Neural progenitor cell (in vitro differentiated cells): ENCODE measurements around the gene NHEJ1. TPM values are rescaled to one million over a fixed set of nuclear protein-coding genes. Genes with fewer than 3 reads are reported as not detected.

Experiments
- DNase-seq: peaks from one replicate; pipeline ENCODE4 v3.0.0-alpha.2; 2016; ENCODE audit warnings: low spot score
- H2AFZ ChIP-seq: fragments of 200-600 bp; sonication (generic); replicated peaks from 2 replicates; pipeline ENCODE4 v1.6.1; 2016; ENCODE audit warnings: antibody characterized with exemption
- H3F3A ChIP-seq: fragments of 200-600 bp; sonication (generic); 2 replicates; pipeline ENCODE4 v1.6.1; 2016; ENCODE audit warnings: antibody characterized with exemption, low read depth
- H3K27ac ChIP-seq: fragments of 200-600 bp; sonication (generic); 2 replicates; pipeline ENCODE4 v1.5.1; 2016; ENCODE audit warnings: mild to moderate bottlenecking
- H3K27me3 ChIP-seq: fragments of 200-600 bp; sonication (generic); 2 replicates; pipeline ENCODE4 v1.6.1; 2016; ENCODE audit warnings: mild to moderate bottlenecking, moderate library complexity
- H3K36me3 ChIP-seq: fragments of 200-600 bp; sonication (generic); 2 replicates; pipeline ENCODE4 v1.5.1; 2016
- H3K4me1 ChIP-seq: fragments of 200-600 bp; sonication (generic); 2 replicates; pipeline ENCODE4 v1.6.1; 2016; ENCODE audit warnings: mixed run types
- H3K4me2 ChIP-seq: fragments of 200-600 bp; sonication (generic); 2 replicates; pipeline ENCODE4 v1.6.1; 2016
- H3K4me3 ChIP-seq: fragments of 200-600 bp; sonication (generic); 2 replicates; pipeline ENCODE4 v1.5.1; 2016
- H3K79me2 ChIP-seq: fragments of 200-600 bp; sonication (generic); 2 replicates; pipeline ENCODE4 v1.6.1; 2016; ENCODE audit warnings: low read depth
- H3K9ac ChIP-seq: fragments of 200-600 bp; sonication (generic); 2 replicates; pipeline ENCODE4 v1.6.1; 2016
- H3K9me3 ChIP-seq: fragments of 200-600 bp; sonication (generic); 2 replicates; pipeline ENCODE4 v1.5.1; 2016; ENCODE audit warnings: low read depth
- H4K20me1 ChIP-seq: fragments of 200-600 bp; sonication (generic); 2 replicates; pipeline ENCODE4 v1.6.1; 2016; ENCODE audit warnings: low read depth
- H3K27ac Mint-ChIP-seq: 3 replicates; pipeline ENCODE4 v1.8.0; 2021; ENCODE audit warnings: mixed read lengths
- H3K27me3 Mint-ChIP-seq: 2 replicates; pipeline ENCODE4 v1.8.0; 2022; ENCODE audit warnings: low read depth, mild to moderate bottlenecking, inconsistent platforms, moderate library complexity, mixed read lengths; ENCODE audit not compliant: insufficient read depth
- H3K36me3 Mint-ChIP-seq: 3 replicates; pipeline ENCODE4 v1.8.0; 2021; ENCODE audit warnings: mixed read lengths
- H3K4me1 Mint-ChIP-seq: 3 replicates; pipeline ENCODE4 v1.8.0; 2021; ENCODE audit warnings: mixed read lengths
- H3K4me3 Mint-ChIP-seq: 3 replicates; pipeline ENCODE4 v1.8.0; 2021; ENCODE audit warnings: mild to moderate bottlenecking, moderate library complexity, mixed read lengths
- H3K9me3 Mint-ChIP-seq: 3 replicates; pipeline ENCODE4 v1.8.0; 2020; ENCODE audit warnings: mixed read lengths
- CTCF ChIP-seq: fragments of 200-600 bp; sonication (generic); IDR thresholded peaks from 2 replicates; pipeline ENCODE4 v1.5.1; 2017; ENCODE audit warnings: antibody characterized with exemption, mild to moderate bottlenecking
- EZH2 ChIP-seq: fragments of 200-600 bp; sonication (generic); IDR thresholded peaks from 2 replicates; pipeline ENCODE4 v1.6.1; 2017; ENCODE audit warnings: antibody characterized with exemption, mild to moderate bottlenecking, moderate library complexity
- EZH2phosphoT487 ChIP-seq: fragments of 200-600 bp; sonication (generic); IDR thresholded peaks from 2 replicates; pipeline ENCODE4 v1.6.1; 2017; ENCODE audit warnings: antibody characterized with exemption
- total RNA-seq: library from RNA; depleted of rRNA; stranded (reverse); fragments of >200 nt; gene quantifications from 2 replicates; pipeline ENCODE4 v1.2.3, GENCODE V29; 2015; ENCODE audit warnings: low replicate concordance

Gene NHEJ1
- total RNA-seq, 1 donor from 2014 or later: 25.5 TPM

GRCh38 chr2:219082332-219082958, 78.2 kb downstream of the NHEJ1 start:
- Histone ChIP-seq H3K4me1 (peaks cover 8% of the 10 kb centered on the region), H3K36me3 (no peaks in the 10 kb centered on the region), H3K4me3 (no peak overlapping the region), H4K20me1 (peaks cover 5% of the 10 kb centered on the region), H3K9ac (no peak overlapping the region), H3K9me3 (no peaks in the 10 kb centered on the region), H3K79me2 (no peaks in the 10 kb centered on the region), H3K27ac (no peak overlapping the region), H3F3A (no peaks in the 10 kb centered on the region), H3K4me2 (no peak overlapping the region), H2AFZ (no peak overlapping the region), H3K27me3 (no peaks in the 10 kb centered on the region)
- Mint-ChIP-seq H3K9me3 (no peaks in the 10 kb centered on the region), H3K36me3 (no peaks in the 10 kb centered on the region), H3K4me1 (peaks cover 14% of the 10 kb centered on the region), H3K27ac (no peak overlapping the region), H3K4me3 (no peak overlapping the region), H3K27me3 (peaks cover 2% of the 10 kb centered on the region)
- TF ChIP-seq CTCF: no peak
- no peak for TF ChIP-seq EZH2
- no peak for TF ChIP-seq EZH2phosphoT487
- no peak for DNase-seq

GRCh38 chr2:219081701-219082331, 78.8 kb downstream of the NHEJ1 start:
- Mint-ChIP-seq H3K4me3 (no peak overlapping the region), H3K9me3 (no peaks in the 10 kb centered on the region), H3K4me1 (peaks cover 7% of the 10 kb centered on the region), H3K36me3 (no peaks in the 10 kb centered on the region), H3K27ac (no peak overlapping the region), H3K27me3 (peaks cover 2% of the 10 kb centered on the region)
- H3K4me1 ChIP-seq: peaks cover 2% of the 10 kb centered on the region
- DNase-seq: no peak
- peaks cover 5% of the 10 kb centered on the region for H4K20me1 ChIP-seq
- H3K79me2 ChIP-seq: no peaks in the 10 kb centered on the region
- no peak overlapping the region for H3K4me3 ChIP-seq
- no peaks in the 10 kb centered on the region for H3K27me3 ChIP-seq
- no peak overlapping the region for H3K9ac ChIP-seq
- H3K36me3 ChIP-seq: no peaks in the 10 kb centered on the region
- no peak overlapping the region for H3K4me2 ChIP-seq
- H3F3A ChIP-seq: no peaks in the 10 kb centered on the region
- no peaks in the 10 kb centered on the region for H3K9me3 ChIP-seq
- H2AFZ ChIP-seq: no peak overlapping the region
- TF ChIP-seq EZH2phosphoT487: no peak
- H3K27ac ChIP-seq: no peak overlapping the region

GRCh38 chr2:219081096-219081495, 79.5 kb downstream of the NHEJ1 start:
- no peaks in the 10 kb centered on the region for H3K27me3 ChIP-seq

More at GRCh38 chr2:219081096-219081495, 79.5 kb downstream of the NHEJ1 start:
- TF ChIP-seq EZH2phosphoT487 (no peak), CTCF (no peak), EZH2 (no peak)
- Mint-ChIP-seq H3K36me3 (no peaks in the 10 kb centered on the region), H3K4me3 (no peak overlapping the region), H3K4me1 (peaks cover under 1% of the 10 kb centered on the region), H3K27me3 (peaks cover 2% of the 10 kb centered on the region), H3K27ac (no peak overlapping the region), H3K9me3 (no peaks in the 10 kb centered on the region)
- H3K79me2 ChIP-seq: no peaks in the 10 kb centered on the region
- H3K4me2 ChIP-seq: no peak overlapping the region
- no peaks in the 10 kb centered on the region for H3F3A ChIP-seq
- no peak overlapping the region for H3K27ac ChIP-seq
- no peaks in the 10 kb centered on the region for H3K4me1 ChIP-seq
- no peaks in the 10 kb centered on the region for H3K36me3 ChIP-seq
- H3K9me3 ChIP-seq: no peaks in the 10 kb centered on the region
- H3K4me3 ChIP-seq: no peak overlapping the region
- no peak for DNase-seq
- peaks cover 5% of the 10 kb centered on the region for H4K20me1 ChIP-seq
- no peak overlapping the region for H2AFZ ChIP-seq
- no peak overlapping the region for H3K9ac ChIP-seq
